ENCODE data around the gene UGT1A4.

- TF ChIP-seq RAD21 (IDR thresholded peaks at IDR 0.05; ENCODE audit: low read depth) (no peak), TAF1 (IDR thresholded peaks at IDR 0.05; ENCODE audit: low read depth) (no peak), MAX (IDR thresholded peaks at IDR 0.05) (no peak), EP300 (IDR thresholded peaks at IDR 0.05; ENCODE audit: borderline replicate concordance) (no peak), REST (IDR thresholded peaks at IDR 0.05; ENCODE audit: low read depth) (no peak), TCF12 (IDR thresholded peaks at IDR 0.05; ENCODE audit: low read depth) (no peak), CEBPB (IDR thresholded peaks at IDR 0.05) (no peak), NFIC (IDR thresholded peaks at IDR 0.05) (no peak), USF1 (IDR thresholded peaks at IDR 0.05) (no peak), CREB1 (IDR thresholded peaks at IDR 0.05; ENCODE audit: low read depth) (no peak), YY1 (IDR thresholded peaks at IDR 0.05; ENCODE audit: low read depth) (no peak), FOXM1 (IDR thresholded peaks at IDR 0.05; ENCODE audit: borderline replicate concordance, low read depth) (no peak), ZBTB7A (IDR thresholded peaks at IDR 0.05; ENCODE audit: low read depth) (no peak), EGR1 (IDR thresholded peaks at IDR 0.05) (no peak)
Measured at GRCh38 chr2:233689501-233689900, 29.0 kb upstream of the UGT1A4 start.
